Mammary epithelial cell (primary cell): ENCODE data around the gene SIM1.

ENCODE experiments used
- CTCF ChIP-seq, 2 donors: IDR thresholded peaks in 1 of 2; conservative IDR thresholded peaks in 1 of 2; 2 replicates each; pipeline ENCODE4 v1.5.1; 2011 to 2012; ENCODE audit warnings: inconsistent platforms in 2 of 2, low read length in 2 of 2, mild to moderate bottlenecking in 2 of 2, control low read depth in 1 of 2, low read depth in 1 of 2; ENCODE audit not compliant: insufficient read depth in 1 of 2; ENCODE audit errors: extremely low read depth in 1 of 2
- EZH2 ChIP-seq: IDR thresholded peaks from 2 replicates; pipeline ENCODE4 v1.6.1; 2012; ENCODE audit warnings: low read length, inconsistent platforms, borderline replicate concordance

GRCh38 chr6:100420711-100421110 lies 44.0 kb downstream of the SIM1 start:
- TF ChIP-seq CTCF (conservative IDR thresholded peaks at IDR 0.05 in 1 of 2, IDR thresholded peaks at IDR 0.05 in 1 of 2; ENCODE audit: extremely low read depth in 1 of 2, insufficient read depth in 1 of 2, low read depth in 1 of 2, low read length in 2 of 2) (no peak), EZH2 (no peak)
